Stomach smooth muscle (tissue), 2 donors: ENCODE data around the gene CPA5.
"Not testable (repeated sequence)": the region's sequence is repeated elsewhere in the genome, so short reads cannot be mapped to it uniquely, and the experiment has no call there.

Experiments used
- H3K27ac ChIP-seq: one replicate; pipeline ENCODE4 v1.7.0; 2013; ENCODE audit warnings: mild to moderate bottlenecking, low read length, inconsistent platforms
- H3K27me3 ChIP-seq, 2 donors: one replicate each; pipeline ENCODE4 v1.7.0; 2013; ENCODE audit warnings: low read length in 2 of 2; ENCODE audit not compliant: insufficient read depth in 2 of 2, control insufficient read depth in 1 of 2
- H3K36me3 ChIP-seq, 2 donors: one replicate each; pipeline ENCODE4 v1.7.0; 2013; ENCODE audit warnings: low read length in 2 of 2; ENCODE audit not compliant: control insufficient read depth in 2 of 2, insufficient read depth in 2 of 2
- H3K4me1 ChIP-seq: one replicate; pipeline ENCODE4 v1.7.0; 2013; ENCODE audit warnings: low read length; ENCODE audit not compliant: control insufficient read depth, insufficient read depth
- H3K4me3 ChIP-seq, 2 donors: one replicate each; pipeline ENCODE4 v1.7.0; 2013; ENCODE audit warnings: low read length in 2 of 2
- H3K9ac ChIP-seq, 2 donors: one replicate each; pipeline ENCODE4 v1.7.0; 2013; ENCODE audit warnings: low read length in 2 of 2, mild to moderate bottlenecking in 1 of 2
- H3K9me3 ChIP-seq, 2 donors: one replicate each; pipeline ENCODE4 v1.7.0; 2013; ENCODE audit warnings: low read length in 2 of 2; ENCODE audit not compliant: control insufficient read depth in 2 of 2
- donor health status: healthy.
- donor health status: Pancreatic carcinoma.

CPA5 gene

DNA sequence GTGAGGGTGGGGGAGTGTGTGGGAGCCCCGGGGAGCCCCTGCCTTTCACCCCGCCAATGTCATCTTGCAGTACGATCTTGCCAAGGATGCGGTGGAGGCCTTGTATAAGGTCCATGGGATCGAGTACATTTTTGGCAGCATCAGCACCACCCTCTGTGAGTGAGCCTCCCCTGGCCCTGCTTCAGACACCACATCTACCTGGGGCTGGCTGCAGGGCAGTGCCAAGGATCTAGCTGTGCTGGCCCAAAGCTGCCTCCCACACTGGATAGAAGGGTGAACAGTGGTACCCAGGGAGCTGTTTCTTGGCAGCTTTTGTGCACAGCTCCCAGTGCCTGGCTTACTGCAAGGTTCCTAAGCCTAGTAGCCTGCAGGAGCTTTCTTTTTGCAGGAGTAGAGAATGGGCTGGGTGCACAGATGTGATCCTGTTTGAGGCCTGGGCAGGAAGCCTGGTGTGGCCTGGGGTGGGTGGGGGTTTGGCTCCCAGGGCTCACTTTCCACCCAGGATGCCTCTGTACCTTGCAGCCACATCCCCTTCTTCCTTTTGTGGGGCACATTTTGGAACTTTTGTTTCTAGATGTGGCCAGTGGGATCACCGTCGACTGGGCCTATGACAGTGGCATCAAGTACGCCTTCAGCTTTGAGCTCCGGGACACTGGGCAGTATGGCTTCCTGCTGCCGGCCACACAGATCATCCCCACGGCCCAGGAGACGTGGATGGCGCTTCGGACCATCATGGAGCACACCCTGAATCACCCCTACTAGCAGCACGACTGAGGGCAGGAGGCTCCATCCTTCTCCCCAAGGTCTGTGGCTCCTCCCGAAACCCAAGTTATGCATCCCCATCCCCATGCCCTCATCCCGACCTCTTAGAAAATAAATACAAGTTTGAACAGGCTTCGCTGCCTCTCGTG is 23.5 kb downstream of the CPA5 start:
- H3K4me3 ChIP-seq = no peak overlapping the region
- no peaks in the 10 kb centered on the region for H3K9me3 ChIP-seq
- H3K9ac ChIP-seq = no peak overlapping the region
- H3K36me3 ChIP-seq = no peaks in the 10 kb centered on the region
- H3K27ac ChIP-seq = no peak overlapping the region
- no peaks in the 10 kb centered on the region for H3K27me3 ChIP-seq
- peaks cover 43% of the 10 kb centered on the region for H3K4me1 ChIP-seq

DNA sequence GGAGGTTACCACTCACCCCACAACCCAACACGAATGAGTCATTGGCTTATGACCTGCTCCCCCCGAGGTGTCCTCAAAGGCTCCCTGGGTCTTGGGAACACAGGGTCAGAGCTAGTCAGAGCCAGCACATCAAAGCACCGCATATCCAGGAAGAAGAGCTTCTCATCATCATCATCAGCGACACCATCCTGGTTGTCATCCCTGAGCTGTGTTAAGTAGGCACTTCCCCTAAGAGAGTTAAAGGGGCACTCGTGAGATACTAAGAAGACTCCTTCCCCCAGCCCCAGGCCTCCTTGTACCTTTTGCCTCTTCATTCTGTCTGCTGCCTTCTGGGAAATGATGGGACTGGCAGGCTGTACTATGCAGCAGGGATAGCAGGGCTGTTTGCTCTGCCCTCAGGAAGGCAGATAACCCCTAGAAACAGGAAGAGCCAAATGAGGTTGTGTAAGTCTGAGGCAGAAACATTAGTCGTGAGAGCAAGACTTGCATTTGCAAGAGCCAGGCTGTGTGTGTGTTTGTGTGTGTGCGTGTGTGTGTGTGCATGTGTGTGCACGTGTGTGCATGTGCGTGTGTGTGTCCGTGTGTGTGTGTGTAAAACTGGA is 24.6 kb downstream of the CPA5 start:
- Histone ChIP-seq H3K4me1 (peaks cover 54% of the 10 kb centered on the region), H3K4me3 (no peak overlapping the region), H3K27me3 (no peaks in the 10 kb centered on the region), H3K9ac (no peak overlapping the region), H3K27ac (no peak overlapping the region), H3K36me3 (no peaks in the 10 kb centered on the region), H3K9me3 (no peaks in the 10 kb centered on the region)

DNA sequence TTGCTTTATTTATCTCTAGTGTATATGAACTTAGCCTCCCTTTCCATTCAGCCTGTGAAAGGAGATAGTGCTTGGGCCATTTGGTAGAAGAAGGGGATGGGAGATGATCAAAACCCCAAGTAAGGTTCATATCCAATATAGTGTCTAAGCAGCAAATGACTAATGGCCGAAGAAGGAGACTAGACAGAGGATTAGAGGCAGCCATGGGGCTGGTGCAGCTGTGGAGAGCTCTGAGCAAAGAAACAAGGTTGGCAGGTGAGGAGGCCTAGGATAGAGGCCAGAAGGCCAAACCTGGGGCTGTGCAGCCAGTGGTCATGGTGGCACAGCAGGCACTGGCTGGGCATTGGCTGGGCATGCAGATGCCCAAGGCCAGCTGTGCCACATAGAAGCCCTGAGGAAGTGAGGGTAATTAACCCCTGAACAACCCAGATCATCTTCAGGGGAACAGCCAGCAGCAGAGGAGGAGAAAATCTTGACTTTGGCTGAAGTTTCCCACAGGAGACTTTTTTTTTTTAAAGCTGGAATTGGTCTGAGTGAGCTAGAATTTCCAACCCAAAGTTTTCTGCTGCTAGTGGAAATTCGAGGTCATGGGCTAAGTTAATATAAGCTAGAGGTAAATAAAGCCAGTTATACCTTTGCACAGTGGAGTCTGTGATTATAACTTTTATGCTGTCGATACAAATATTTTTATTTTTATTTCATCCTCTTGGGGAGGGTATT is 25.4 kb downstream of the CPA5 start:
- Histone ChIP-seq H3K9ac (no peak overlapping the region), H3K9me3 (no peaks in the 10 kb centered on the region), H3K36me3 (no peaks in the 10 kb centered on the region), H3K27me3 (no peaks in the 10 kb centered on the region), H3K4me1 (peaks cover 58% of the 10 kb centered on the region), H3K4me3 (no peak overlapping the region), H3K27ac (no peak overlapping the region)

DNA sequence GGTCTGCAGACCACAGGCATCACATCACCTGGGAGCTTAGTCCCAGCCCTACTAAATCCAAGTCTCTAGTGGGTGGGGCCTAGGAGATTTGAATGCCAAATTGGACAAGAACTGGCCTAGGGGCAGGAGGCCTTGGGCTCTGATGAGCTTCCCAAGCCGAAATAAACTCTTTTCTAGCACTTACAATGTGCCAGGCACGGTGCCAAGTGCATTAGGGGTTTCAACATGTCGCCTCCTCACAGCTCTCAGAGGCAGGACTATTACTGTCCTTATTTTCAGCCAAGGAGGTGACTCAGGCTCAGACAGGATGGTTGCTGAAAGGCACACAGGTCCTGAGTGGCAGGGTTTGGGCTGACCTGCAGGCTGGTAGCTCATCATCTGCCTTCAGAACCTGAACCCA is 26.4 kb downstream of the CPA5 start:
- Histone ChIP-seq H3K4me1 (peaks cover 53% of the 10 kb centered on the region), H3K36me3 (no peaks in the 10 kb centered on the region), H3K27me3 (no peaks in the 10 kb centered on the region), H3K9ac (no peak overlapping the region), H3K4me3 (no peak overlapping the region), H3K9me3 (peaks cover 0 to 4% of the 10 kb centered on the region in 2 donors), H3K27ac (peak overlapping the region; percentile 98)

DNA sequence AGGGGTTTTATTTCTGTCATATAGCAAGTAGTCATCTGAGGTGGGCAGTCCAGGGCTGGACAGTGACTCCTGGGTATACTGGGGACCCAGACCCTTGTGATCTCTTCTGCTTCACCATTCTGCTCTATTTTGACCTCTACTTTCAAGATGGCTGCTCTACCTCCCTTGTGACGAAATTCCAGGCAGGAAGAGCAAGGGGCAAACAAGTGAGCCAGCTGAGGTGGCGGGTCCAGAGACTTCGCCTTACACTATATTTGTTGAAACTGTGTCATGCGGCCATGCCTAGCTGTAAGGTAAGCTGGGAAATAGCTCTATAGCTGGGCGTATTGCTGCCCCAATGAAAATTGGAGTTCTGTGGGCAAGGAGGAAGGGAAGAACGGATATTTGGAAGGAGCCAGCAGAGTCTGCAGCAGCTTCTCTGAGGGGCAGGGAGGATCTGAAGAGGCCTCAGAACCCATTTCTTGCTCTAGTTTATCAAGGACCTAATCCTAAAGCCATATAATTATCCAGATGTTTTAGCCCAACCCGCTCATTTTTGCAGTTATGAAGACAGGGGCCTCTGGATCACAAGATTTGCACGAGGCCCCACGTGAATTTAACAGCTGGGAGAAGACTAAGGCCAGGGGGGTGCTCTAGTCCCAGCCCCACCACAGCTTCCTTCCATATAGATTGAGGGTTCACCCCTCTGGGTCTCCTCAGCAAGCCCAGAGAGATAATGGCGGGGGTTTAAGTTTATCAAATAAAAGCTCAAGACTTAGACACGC is 28.0 kb downstream of the CPA5 start:
- H3K27me3 ChIP-seq = no peaks in the 10 kb centered on the region
- peaks cover 0 to 7% of the 10 kb centered on the region in 2 donors for H3K9me3 ChIP-seq
- H3K27ac ChIP-seq = peak overlapping the region; percentile 98
- H3K4me1 ChIP-seq = peaks cover 52% of the 10 kb centered on the region
- peak overlapping the region; percentile 22 to 35 for H3K9ac ChIP-seq
- peak overlapping the region in 1 of 2 donors; percentile 8 for H3K4me3 ChIP-seq
- no peaks in the 10 kb centered on the region for H3K36me3 ChIP-seq

DNA sequence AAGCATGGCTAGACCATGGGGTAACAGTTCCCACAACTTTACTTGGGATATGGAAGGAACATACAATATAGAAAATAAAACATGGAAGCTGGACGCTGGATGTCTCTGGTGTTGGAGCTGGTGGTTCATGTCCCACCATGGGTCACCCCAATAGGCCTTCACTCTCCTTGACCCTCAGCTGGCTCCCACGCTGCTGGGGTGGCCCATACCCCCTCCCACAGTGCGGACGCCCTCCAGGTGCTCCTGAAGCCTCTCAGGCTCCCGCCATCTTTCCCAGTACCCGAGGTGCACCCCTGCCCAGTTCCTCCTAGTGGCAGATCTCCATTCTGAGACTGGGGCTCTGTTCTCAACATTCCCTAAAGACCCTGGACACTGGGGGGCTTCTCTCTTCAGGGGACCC is 29.9 kb downstream of the CPA5 start:
- Histone ChIP-seq H3K36me3 (no peaks in the 10 kb centered on the region), H3K4me1 (peaks cover 40% of the 10 kb centered on the region), H3K27me3 (no peaks in the 10 kb centered on the region), H3K9ac (no peak overlapping the region), H3K4me3 (peak overlapping the region in 1 of 2 donors; percentile 47), H3K9me3 (peaks cover 0 to 7% of the 10 kb centered on the region in 2 donors), H3K27ac (peak overlapping the region; percentile 98)

DNA sequence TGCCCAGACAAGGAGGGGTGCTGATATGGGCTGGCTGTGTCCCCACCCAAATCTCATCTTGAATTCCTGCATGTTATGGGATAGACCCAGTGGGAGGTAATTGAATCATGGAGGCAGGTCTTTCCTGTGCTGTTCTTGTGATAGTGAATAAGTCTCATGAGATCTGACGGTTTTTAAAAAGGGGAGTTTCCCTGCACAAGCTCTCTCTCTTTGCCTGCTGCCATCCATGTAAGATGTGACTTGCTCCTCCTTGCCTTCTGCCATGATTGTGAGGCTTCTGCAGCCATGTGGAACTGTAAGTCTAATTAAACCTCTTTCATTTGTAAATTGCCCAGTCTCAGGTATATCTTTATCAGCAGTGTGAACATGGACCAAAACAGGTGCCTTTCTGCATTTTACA is 31.8 kb downstream of the CPA5 start:
- not testable (repeated sequence) for H3K9me3 ChIP-seq, H3K4me3 ChIP-seq, H3K27ac ChIP-seq, H3K9ac ChIP-seq, H3K27me3 ChIP-seq, H3K36me3 ChIP-seq
- peaks cover 39% of the 10 kb centered on the region for H3K4me1 ChIP-seq

DNA sequence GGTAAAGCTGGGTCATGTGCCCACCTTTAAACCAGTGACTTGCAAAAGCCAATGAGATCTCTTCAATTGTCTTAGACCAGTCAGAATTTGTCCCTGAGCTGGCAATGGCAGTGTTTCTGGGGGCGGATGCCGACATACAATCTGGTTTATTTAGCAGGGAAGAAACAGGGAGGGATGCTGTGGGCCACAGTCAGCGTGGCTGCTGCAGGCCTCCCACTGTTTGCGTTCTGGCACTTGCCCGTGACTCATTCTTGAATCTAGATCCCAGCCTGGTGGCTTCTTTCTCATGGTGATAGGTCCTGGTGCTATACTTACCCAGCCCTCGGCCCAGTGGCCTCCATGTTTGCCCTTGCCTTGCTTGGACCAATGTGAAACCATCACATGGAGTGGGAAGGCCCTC is 32.6 kb downstream of the CPA5 start:
- H3K4me1 ChIP-seq = peaks cover 39% of the 10 kb centered on the region
- H3K9me3 ChIP-seq = peaks cover 0 to 7% of the 10 kb centered on the region in 2 donors
- no peak overlapping the region for H3K4me3 ChIP-seq
- H3K27me3 ChIP-seq = no peaks in the 10 kb centered on the region
- no peaks in the 10 kb centered on the region for H3K36me3 ChIP-seq
- H3K9ac ChIP-seq = no peak overlapping the region
- no peak overlapping the region for H3K27ac ChIP-seq

DNA sequence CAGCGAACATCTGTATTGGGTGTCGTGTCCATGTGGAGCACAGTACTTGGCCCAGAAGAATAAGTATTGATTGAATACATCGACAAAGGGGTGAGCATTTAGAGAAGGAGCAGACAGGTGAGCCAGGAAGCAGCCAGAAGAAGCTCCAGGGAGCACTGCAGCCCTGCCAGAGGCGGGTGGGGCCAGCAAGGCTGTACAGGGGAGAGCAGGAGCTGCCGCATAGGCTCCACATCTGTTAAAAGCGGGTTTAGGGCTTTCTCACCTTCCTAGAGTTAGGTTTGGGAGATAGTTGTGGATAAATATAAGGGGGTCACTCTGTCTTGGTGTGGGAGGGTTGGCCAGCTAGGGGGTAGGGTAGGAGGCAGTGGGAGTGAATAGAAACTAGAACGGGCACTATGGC is 34.4 kb downstream of the CPA5 start:
- Histone ChIP-seq H3K27ac (no peak overlapping the region), H3K4me1 (peaks cover 21% of the 10 kb centered on the region), H3K27me3 (no peaks in the 10 kb centered on the region), H3K4me3 (no peak overlapping the region), H3K9ac (no peak overlapping the region), H3K9me3 (peaks cover 0 to 7% of the 10 kb centered on the region in 2 donors), H3K36me3 (no peaks in the 10 kb centered on the region)

DNA sequence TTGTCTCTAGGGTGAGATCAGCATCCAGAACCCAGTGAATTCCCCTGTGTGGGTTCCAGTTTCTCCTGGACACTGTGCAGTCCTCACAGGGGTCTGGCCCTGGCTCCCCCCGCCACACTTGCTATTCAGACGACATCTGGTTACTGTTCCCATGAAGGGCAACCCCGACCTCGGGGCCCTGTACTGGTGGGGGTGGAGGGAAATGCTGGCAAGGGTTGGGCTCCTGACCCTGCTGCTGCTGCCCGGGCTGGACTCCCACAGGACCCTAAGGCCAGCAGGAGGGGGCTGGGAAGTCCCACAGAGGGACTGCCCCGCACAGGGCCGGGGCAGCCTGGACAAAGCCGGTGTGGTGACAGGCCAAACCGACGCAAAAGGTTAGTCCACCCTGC is 34.9 kb downstream of the CPA5 start:
- no peak overlapping the region for H3K27ac ChIP-seq
- no peak overlapping the region for H3K4me3 ChIP-seq
- H3K27me3 ChIP-seq = no peaks in the 10 kb centered on the region
- peaks cover 0 to 7% of the 10 kb centered on the region in 2 donors for H3K9me3 ChIP-seq
- no peaks in the 10 kb centered on the region for H3K36me3 ChIP-seq
- H3K9ac ChIP-seq = no peak overlapping the region
- H3K4me1 ChIP-seq = peaks cover 16% of the 10 kb centered on the region
